ENCODE data around the gene NR2F6. TPM values are rescaled to one million over a fixed set of nuclear protein-coding genes. Genes with fewer than 3 reads are reported as not detected.
"Not testable (repeated sequence)": the region's sequence is repeated elsewhere in the genome, so short reads cannot be mapped to it uniquely, and the experiment has no call there.

NR2F6 gene
- total RNA-seq, 1 experiment from 2014 or later: 134 TPM

- no peaks in the 10 kb centered on the region for H3K9me3 ChIP-seq (ENCODE audit: control insufficient read depth, low read depth, low read length)
- peaks cover 37 to 49% (median 40%) of the 10 kb centered on the region in 3 experiments for H3K36me3 Mint-ChIP-seq (ENCODE audit: insufficient read depth in 1 of 3, low read depth in 3 of 3)
- no peaks in the 10 kb centered on the region for H3K9me3 Mint-ChIP-seq
- H2AFZ ChIP-seq (ENCODE audit: low read length): no peak overlapping the region
- no CpG with 5 or more reads among the region's 26 CpGs for WGBS (ENCODE audit: extremely low coverage, insufficient read length, low lambda C conversion rate)
- H3K14ac ChIP-seq (ENCODE audit: insufficient read depth, low read length): no peak overlapping the region
- no peak overlapping the region for H3K56ac ChIP-seq (ENCODE audit: insufficient read length, low read depth, low read length)
- DNase-seq: no peak
- no peaks in the 10 kb centered on the region for H3K4me1 Mint-ChIP-seq
- H4K20me1 ChIP-seq (ENCODE audit: control insufficient read depth, insufficient read depth, insufficient read length): peaks cover 4% of the 10 kb centered on the region
- no peak overlapping the region for H2AK5ac ChIP-seq (ENCODE audit: insufficient read length, low read length)
- H3K4ac ChIP-seq (ENCODE audit: low read depth, low read length): no peak overlapping the region
- no peaks in the 10 kb centered on the region for H3K23me2 ChIP-seq (ENCODE audit: insufficient read length, low read depth, low read length, poor library complexity, severe bottlenecking)
- no peaks in the 10 kb centered on the region for H3K4me1 ChIP-seq (ENCODE audit: insufficient read depth, low read length)
- no peak overlapping the region for H2BK120ac ChIP-seq (ENCODE audit: low read depth, low read length, poor library complexity, severe bottlenecking)
- no peak overlapping the region for H3K9ac ChIP-seq (ENCODE audit: extremely low read depth, insufficient read length, low read length)
- H2BK12ac ChIP-seq (ENCODE audit: insufficient read length, low read depth, low read length): no peak overlapping the region
- H3K4me2 ChIP-seq (ENCODE audit: insufficient read depth, insufficient read length, low read length): no peak overlapping the region
- H3K18ac ChIP-seq (ENCODE audit: insufficient read length, low read depth, low read length): no peak overlapping the region
- TF ChIP-seq, protein P1, sequence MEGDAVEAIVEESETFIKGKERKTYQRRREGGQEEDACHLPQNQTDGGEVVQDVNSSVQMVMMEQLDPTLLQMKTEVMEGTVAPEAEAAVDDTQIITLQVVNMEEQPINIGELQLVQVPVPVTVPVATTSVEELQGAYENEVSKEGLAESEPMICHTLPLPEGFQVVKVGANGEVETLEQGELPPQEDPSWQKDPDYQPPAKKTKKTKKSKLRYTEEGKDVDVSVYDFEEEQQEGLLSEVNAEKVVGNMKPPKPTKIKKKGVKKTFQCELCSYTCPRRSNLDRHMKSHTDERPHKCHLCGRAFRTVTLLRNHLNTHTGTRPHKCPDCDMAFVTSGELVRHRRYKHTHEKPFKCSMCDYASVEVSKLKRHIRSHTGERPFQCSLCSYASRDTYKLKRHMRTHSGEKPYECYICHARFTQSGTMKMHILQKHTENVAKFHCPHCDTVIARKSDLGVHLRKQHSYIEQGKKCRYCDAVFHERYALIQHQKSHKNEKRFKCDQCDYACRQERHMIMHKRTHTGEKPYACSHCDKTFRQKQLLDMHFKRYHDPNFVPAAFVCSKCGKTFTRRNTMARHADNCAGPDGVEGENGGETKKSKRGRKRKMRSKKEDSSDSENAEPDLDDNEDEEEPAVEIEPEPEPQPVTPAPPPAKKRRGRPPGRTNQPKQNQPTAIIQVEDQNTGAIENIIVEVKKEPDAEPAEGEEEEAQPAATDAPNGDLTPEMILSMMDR (conservative IDR thresholded peaks at IDR 0.05): no peak
- H3K79me1 ChIP-seq (ENCODE audit: insufficient read depth, low read depth, low read length, poor library complexity, severe bottlenecking): no peaks in the 10 kb centered on the region
- H4K5ac ChIP-seq (ENCODE audit: insufficient read length, low read depth, low read length): no peak overlapping the region
- H3K79me2 ChIP-seq (ENCODE audit: insufficient read depth, low read length): no peaks in the 10 kb centered on the region
- H3K27me3 ChIP-seq (ENCODE audit: insufficient read depth, low read length): no peaks in the 10 kb centered on the region
- H3K27ac Mint-ChIP-seq: no peak overlapping the region
- H3K4me3 Mint-ChIP-seq: no peak overlapping the region
- H2BK20ac ChIP-seq (ENCODE audit: low read depth, low read length, poor library complexity, severe bottlenecking): no peak overlapping the region
- H2BK5ac ChIP-seq (ENCODE audit: insufficient read length, low read length): no peak overlapping the region
- H2BK15ac ChIP-seq (ENCODE audit: low read depth, low read length): no peak overlapping the region
- H3K27ac ChIP-seq (ENCODE audit: insufficient read length, low read depth, low read length): no peak overlapping the region
- no peak overlapping the region for H4K91ac ChIP-seq (ENCODE audit: insufficient read length, low read depth, low read length)
- H3T11ph ChIP-seq (ENCODE audit: low read length): no peak overlapping the region
- no peak overlapping the region for H4K8ac ChIP-seq (replicated peaks; ENCODE audit: insufficient read length, low read depth, low read length)
- no peak overlapping the region for H3K23ac ChIP-seq (ENCODE audit: insufficient read length, low read depth, low read length)
- no peaks in the 10 kb centered on the region for H3K27me3 Mint-ChIP-seq (ENCODE audit: low read depth)
Measured at GRCh38 chr19:17192751-17193150, 53.0 kb downstream of the NR2F6 start.

DNA sequence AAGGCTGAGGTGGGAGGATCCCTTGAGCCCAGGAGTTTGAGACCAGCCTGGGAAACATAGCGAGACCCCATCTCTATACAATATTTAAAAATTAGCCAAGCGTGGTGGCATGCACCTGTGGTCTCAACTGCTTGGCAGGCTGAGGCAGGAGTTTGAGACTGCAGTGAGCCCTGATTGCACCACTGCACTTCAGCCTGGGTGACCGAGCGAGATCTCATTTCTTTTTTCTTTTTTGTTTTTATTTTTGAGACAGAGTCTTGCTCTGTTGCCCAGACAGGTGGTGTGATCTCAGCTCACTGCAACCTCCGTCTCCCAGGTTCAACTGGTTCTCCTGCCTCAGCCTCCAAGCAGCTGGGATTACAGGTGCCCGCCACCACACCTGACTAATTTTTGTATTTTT lies 54.0 kb downstream of the NR2F6 start:
- not testable (repeated sequence) for H3K14ac ChIP-seq (ENCODE audit: insufficient read depth, low read length); H2BK12ac ChIP-seq (ENCODE audit: insufficient read length, low read depth, low read length); DNase-seq; H3K4me1 ChIP-seq (ENCODE audit: insufficient read depth, low read length); H3K9me3 Mint-ChIP-seq; H3K23ac ChIP-seq (ENCODE audit: insufficient read length, low read depth, low read length); H2AFZ ChIP-seq (ENCODE audit: low read length); H2BK5ac ChIP-seq (ENCODE audit: insufficient read length, low read length); H3K79me1 ChIP-seq (ENCODE audit: insufficient read depth, low read depth, low read length, poor library complexity, severe bottlenecking); H4K91ac ChIP-seq (ENCODE audit: insufficient read length, low read depth, low read length); H3K4me3 Mint-ChIP-seq; H2BK15ac ChIP-seq (ENCODE audit: low read depth, low read length); H3T11ph ChIP-seq (ENCODE audit: low read length); H3K27ac ChIP-seq (ENCODE audit: insufficient read length, low read depth, low read length); H3K27me3 Mint-ChIP-seq (ENCODE audit: low read depth); H2BK20ac ChIP-seq (ENCODE audit: low read depth, low read length, poor library complexity, severe bottlenecking); H2BK120ac ChIP-seq (ENCODE audit: low read depth, low read length, poor library complexity, severe bottlenecking); H3K23me2 ChIP-seq (ENCODE audit: insufficient read length, low read depth, low read length, poor library complexity, severe bottlenecking); H3K18ac ChIP-seq (ENCODE audit: insufficient read length, low read depth, low read length); H3K9ac ChIP-seq (ENCODE audit: extremely low read depth, insufficient read length, low read length); H3K27ac Mint-ChIP-seq; H3K4me2 ChIP-seq (ENCODE audit: insufficient read depth, insufficient read length, low read length); H3K27me3 ChIP-seq (ENCODE audit: insufficient read depth, low read length); H3K4ac ChIP-seq (ENCODE audit: low read depth, low read length); H3K79me2 ChIP-seq (ENCODE audit: insufficient read depth, low read length); H3K4me1 Mint-ChIP-seq; H4K5ac ChIP-seq (ENCODE audit: insufficient read length, low read depth, low read length); H4K8ac ChIP-seq (replicated peaks; ENCODE audit: insufficient read length, low read depth, low read length); H3K9me3 ChIP-seq (ENCODE audit: control insufficient read depth, low read depth, low read length); H3K56ac ChIP-seq (ENCODE audit: insufficient read length, low read depth, low read length); H4K20me1 ChIP-seq (ENCODE audit: control insufficient read depth, insufficient read depth, insufficient read length); H2AK5ac ChIP-seq (ENCODE audit: insufficient read length, low read length)
- H3K36me3 Mint-ChIP-seq (ENCODE audit: insufficient read depth in 1 of 3, low read depth in 3 of 3): peaks cover 36 to 51% (median 46%) of the 10 kb centered on the region in 3 experiments; a peak in 6 of 7 replicates
- WGBS (ENCODE audit: extremely low coverage, insufficient read length, low lambda C conversion rate): no CpG with 5 or more reads among the region's 6 CpGs

Data from H9 (cell line).